Keratinocyte (primary cell): ENCODE data around the gene ZRANB1. TPM values are rescaled to one million over a fixed set of nuclear protein-coding genes. Genes with fewer than 3 reads are reported as not detected.

Experiments
- DNase-seq: peaks from one replicate; pipeline ENCODE4 v3.0.0-alpha.2; 2011; ENCODE audit warnings: low read depth, missing footprints, low spot score
- FAIRE-seq: peaks from 2 replicates; lab custom pipeline; 2011; peaks lifted over from hg19 to GRCh38; lab: Jason Lieb, UNC
- H2AFZ ChIP-seq: 2 replicates; pipeline ENCODE4 v1.6.0; 2012; ENCODE audit warnings: low read length, control low read depth, inconsistent platforms; ENCODE audit not compliant: control insufficient read depth
- H3K27ac ChIP-seq: 2 replicates; pipeline ENCODE4 v1.5.1; 2011; ENCODE audit warnings: low read length; ENCODE audit not compliant: control insufficient read depth, insufficient read depth
- H3K27me3 ChIP-seq: 3 replicates; pipeline ENCODE4 v1.6.0; 2011; ENCODE audit warnings: low read length; ENCODE audit not compliant: control insufficient read depth, insufficient read depth; ENCODE audit errors: extremely low read depth
- H3K36me3 ChIP-seq, 2 experiments: 2 replicates in 1 of 2; 3 replicates in 1 of 2; pipeline ENCODE4 v1.5.1; 2011; ENCODE audit warnings: low read length in 2 of 2, mild to moderate bottlenecking in 1 of 2; ENCODE audit not compliant: control insufficient read depth in 2 of 2, insufficient read depth in 2 of 2; ENCODE audit errors: extremely low read depth in 1 of 2
- H3K4me1 ChIP-seq: 3 replicates; pipeline ENCODE4 v1.5.1; 2011; ENCODE audit warnings: low read length; ENCODE audit not compliant: control insufficient read depth, insufficient read depth; ENCODE audit errors: extremely low read depth
- H3K4me2 ChIP-seq: 3 replicates; pipeline ENCODE4 v1.6.0; 2011; ENCODE audit warnings: low read depth, low read length; ENCODE audit not compliant: control insufficient read depth, insufficient read depth; ENCODE audit errors: extremely low read depth
- H3K4me3 ChIP-seq, 3 experiments: fragments of 200-600 bp in 1 of 3; sonication (generic) in 1 of 3; 2 replicates in 2 of 3; 3 replicates in 1 of 3; pipeline ENCODE4 v1.5.1; 2011 to 2016; ENCODE audit warnings: low read length in 3 of 3, mild to moderate bottlenecking in 3 of 3, control low read depth in 2 of 3, inconsistent platforms in 1 of 3, low read depth in 1 of 3, mixed read lengths in 1 of 3, mixed run types in 1 of 3, moderate library complexity in 1 of 3; ENCODE audit not compliant: control insufficient read depth in 2 of 3, insufficient read depth in 2 of 3; ENCODE audit errors: extremely low read depth in 1 of 3
- H3K79me2 ChIP-seq: 2 replicates; pipeline ENCODE4 v1.6.0; 2012; ENCODE audit warnings: low read length; ENCODE audit not compliant: control insufficient read depth, insufficient read depth
- H3K9ac ChIP-seq: 3 replicates; pipeline ENCODE4 v1.6.0; 2011; ENCODE audit warnings: low read length; ENCODE audit not compliant: control insufficient read depth, insufficient read depth; ENCODE audit errors: extremely low read depth
- H3K9me1 ChIP-seq: 3 replicates; pipeline ENCODE4 v1.6.0; 2011; ENCODE audit warnings: low read length; ENCODE audit not compliant: control insufficient read depth, insufficient read depth; ENCODE audit errors: extremely low read depth
- H3K9me3 ChIP-seq: 2 replicates; pipeline ENCODE4 v1.5.1; 2012; ENCODE audit warnings: low read depth, low read length; ENCODE audit not compliant: control insufficient read depth
- H4K20me1 ChIP-seq: 3 replicates; pipeline ENCODE4 v1.6.0; 2011; ENCODE audit warnings: low read length; ENCODE audit not compliant: control insufficient read depth, insufficient read depth; ENCODE audit errors: extremely low read depth
- EZH2 ChIP-seq: IDR thresholded peaks from one replicate; pipeline ENCODE4 v1.6.1; 2012; ENCODE audit warnings: inconsistent platforms, mild to moderate bottlenecking, low read length, moderate library complexity
- dilution Hi-C: fragments of 300-500 bp; cut with MboI; formaldehyde crosslinking; loops from one replicate; pipeline ENCODE4 v1.7.0; 2020; ENCODE audit warnings: low sequenced_read_pairs; ENCODE audit not compliant: extremely low pct_ligation_motif_present
- polyA plus RNA-seq, 5 experiments: library from polyadenylated mRNA; depleted of rRNA in 3 of 5; stranded (reverse) in 3 of 5; stranded (forward) in 1 of 5; unstranded in 1 of 5; fragments of >200 nt; gene quantifications; 1 replicate in 1 of 5; 2 replicates in 3 of 5; 3 replicates in 1 of 5; pipeline versions ENCODE4 v1.2.1 to v1.2.3, GENCODE V29; 2011 to 2012; ENCODE audit warnings: missing spikeins in 2 of 5, low read depth in 1 of 5, low replicate concordance in 1 of 5
- TF ChIP-seq, protein P1 (sequence below), 3 experiments: IDR thresholded peaks in 1 of 3; conservative IDR thresholded peaks in 1 of 3; optimal IDR thresholded peaks in 1 of 3; 2 replicates in 2 of 3; 3 replicates in 1 of 3; pipeline versions ENCODE3 to v1.5.1; 2011; ENCODE audit warnings: low read length in 3 of 3, mild to moderate bottlenecking in 3 of 3, moderate library complexity in 2 of 3, control low read depth in 1 of 3, inconsistent platforms in 1 of 3; ENCODE audit not compliant: insufficient read depth in 2 of 3; ENCODE audit errors: extremely low read depth in 1 of 3

ZRANB1 gene
- polyA plus RNA-seq, 1 donor (not counting 4 experiments of a cell fraction or from before 2014, with no cell fraction given), result 9.3 TPM

DNA sequence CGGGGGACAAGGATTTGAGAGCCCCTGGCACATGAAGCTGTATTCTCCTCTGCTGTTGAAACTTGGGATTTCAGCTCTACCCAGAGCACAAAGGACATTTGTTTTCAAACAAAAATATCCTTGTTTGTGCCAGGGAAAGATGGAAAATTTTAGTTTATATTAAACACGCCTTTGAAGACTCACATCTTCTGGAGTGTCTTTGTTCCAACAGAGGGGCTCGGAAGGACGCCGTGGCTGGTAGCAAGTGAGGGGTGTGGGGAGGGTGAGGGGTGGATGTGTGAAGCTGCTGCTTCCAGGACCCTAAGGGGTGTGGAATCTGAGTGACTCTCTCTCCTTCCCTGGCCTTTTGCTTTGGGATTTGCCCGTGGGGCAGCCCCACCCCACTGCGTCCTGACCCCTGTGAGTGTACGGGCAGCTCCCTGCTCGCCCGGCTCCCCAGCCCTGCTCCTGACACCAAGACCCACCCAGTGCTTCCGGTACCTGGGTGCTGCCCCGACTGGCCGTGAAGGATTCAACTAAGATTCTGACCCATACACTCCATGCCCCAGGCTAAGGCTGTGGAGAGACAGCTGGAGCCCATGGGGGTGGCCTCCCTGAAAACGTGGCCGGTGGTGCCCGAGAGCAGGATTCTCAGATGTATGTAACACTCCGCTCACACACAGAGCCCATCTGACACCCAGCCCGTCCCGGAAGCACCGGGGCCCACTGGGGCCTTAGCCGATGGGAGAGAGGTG, 59.6 kb downstream of the ZRANB1 start:
- H3K4me3 ChIP-seq, result no peak overlapping the region
- H3K9ac ChIP-seq, result no peak overlapping the region
- dilution Hi-C loops, result no loop called here
- H3K27me3 ChIP-seq, result no peaks in the 10 kb centered on the region
- peaks cover 3% of the 10 kb centered on the region for H4K20me1 ChIP-seq
- peaks cover 4% of the 10 kb centered on the region for H3K4me1 ChIP-seq
- no peak overlapping the region for H3K27ac ChIP-seq
- H3K79me2 ChIP-seq, result peaks cover 31% of the 10 kb centered on the region
- H3K4me2 ChIP-seq, result no peak overlapping the region
- H3K36me3 ChIP-seq, result peaks cover 50% of the 10 kb centered on the region in 2 experiments
- H3K9me1 ChIP-seq, result no peaks in the 10 kb centered on the region
- DNase-seq, result no peak
- TF ChIP-seq EZH2, result no peak
- TF ChIP-seq, protein P1, sequence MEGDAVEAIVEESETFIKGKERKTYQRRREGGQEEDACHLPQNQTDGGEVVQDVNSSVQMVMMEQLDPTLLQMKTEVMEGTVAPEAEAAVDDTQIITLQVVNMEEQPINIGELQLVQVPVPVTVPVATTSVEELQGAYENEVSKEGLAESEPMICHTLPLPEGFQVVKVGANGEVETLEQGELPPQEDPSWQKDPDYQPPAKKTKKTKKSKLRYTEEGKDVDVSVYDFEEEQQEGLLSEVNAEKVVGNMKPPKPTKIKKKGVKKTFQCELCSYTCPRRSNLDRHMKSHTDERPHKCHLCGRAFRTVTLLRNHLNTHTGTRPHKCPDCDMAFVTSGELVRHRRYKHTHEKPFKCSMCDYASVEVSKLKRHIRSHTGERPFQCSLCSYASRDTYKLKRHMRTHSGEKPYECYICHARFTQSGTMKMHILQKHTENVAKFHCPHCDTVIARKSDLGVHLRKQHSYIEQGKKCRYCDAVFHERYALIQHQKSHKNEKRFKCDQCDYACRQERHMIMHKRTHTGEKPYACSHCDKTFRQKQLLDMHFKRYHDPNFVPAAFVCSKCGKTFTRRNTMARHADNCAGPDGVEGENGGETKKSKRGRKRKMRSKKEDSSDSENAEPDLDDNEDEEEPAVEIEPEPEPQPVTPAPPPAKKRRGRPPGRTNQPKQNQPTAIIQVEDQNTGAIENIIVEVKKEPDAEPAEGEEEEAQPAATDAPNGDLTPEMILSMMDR (optimal IDR thresholded peaks at IDR 0.05 in 1 of 3, IDR thresholded peaks at IDR 0.05 in 1 of 3, conservative IDR thresholded peaks at IDR 0.05 in 1 of 3; ENCODE audit: extremely low read depth in 1 of 3, insufficient read depth in 2 of 3, low read length in 3 of 3), result no peak
- H2AFZ ChIP-seq, result no peak overlapping the region
- FAIRE-seq, result no peak
- no peaks in the 10 kb centered on the region for H3K9me3 ChIP-seq

GRCh38 chr10:125002047-125002422, 60.1 kb downstream of the ZRANB1 start:
- peaks cover 37% of the 10 kb centered on the region for H3K79me2 ChIP-seq
- H3K36me3 ChIP-seq, result peaks cover 46 to 48% of the 10 kb centered on the region in 2 experiments
- no peak overlapping the region for H3K4me3 ChIP-seq
- no peaks in the 10 kb centered on the region for H3K9me1 ChIP-seq
- FAIRE-seq, result no peak
- H3K27ac ChIP-seq, result no peak overlapping the region
- TF ChIP-seq EZH2, result no peak
- TF ChIP-seq, protein P1 (optimal IDR thresholded peaks at IDR 0.05 in 1 of 3, IDR thresholded peaks at IDR 0.05 in 1 of 3, conservative IDR thresholded peaks at IDR 0.05 in 1 of 3; ENCODE audit: extremely low read depth in 1 of 3, insufficient read depth in 2 of 3, low read length in 3 of 3), result no peak
- DNase-seq, result no peak
- no peak overlapping the region for H2AFZ ChIP-seq
- dilution Hi-C loops, result no loop called here
- no peak overlapping the region for H3K4me2 ChIP-seq
- H3K4me1 ChIP-seq, result peaks cover 4% of the 10 kb centered on the region
- H3K9me3 ChIP-seq, result no peaks in the 10 kb centered on the region
- no peaks in the 10 kb centered on the region for H3K27me3 ChIP-seq
- H3K9ac ChIP-seq, result no peak overlapping the region
- H4K20me1 ChIP-seq, result peaks cover 3% of the 10 kb centered on the region
